GM12801 (cell line): Measurements from ENCODE around the gene PFDN2.

Experiments
- TF ChIP-seq, protein P1 (sequence below): IDR thresholded peaks from one replicate; pipeline ENCODE4 v1.5.1; 2011; ENCODE audit warnings: control low read depth; ENCODE audit not compliant: insufficient read length; ENCODE audit errors: extremely low read depth

The PFDN2 gene

DNA sequence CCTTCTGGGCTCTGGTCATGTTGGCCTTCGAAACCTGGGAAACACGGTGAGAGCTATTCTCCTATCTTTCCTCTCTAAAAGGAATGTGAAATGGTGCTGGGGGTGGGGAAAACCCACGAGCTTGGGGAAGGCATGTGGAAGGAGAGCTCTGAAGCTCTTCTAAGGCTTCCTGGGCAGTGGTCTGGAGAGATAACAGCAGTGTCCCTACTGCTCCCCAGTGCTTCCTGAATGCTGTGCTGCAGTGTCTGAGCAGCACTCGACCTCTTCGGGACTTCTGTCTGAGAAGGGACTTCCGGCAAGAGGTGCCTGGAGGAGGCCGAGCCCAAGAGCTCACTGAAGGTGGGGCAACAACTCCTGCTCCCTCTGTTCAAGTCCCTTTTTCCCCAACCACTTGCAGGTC lies 44.2 kb upstream of the PFDN2 start:
- TF ChIP-seq, protein P1, sequence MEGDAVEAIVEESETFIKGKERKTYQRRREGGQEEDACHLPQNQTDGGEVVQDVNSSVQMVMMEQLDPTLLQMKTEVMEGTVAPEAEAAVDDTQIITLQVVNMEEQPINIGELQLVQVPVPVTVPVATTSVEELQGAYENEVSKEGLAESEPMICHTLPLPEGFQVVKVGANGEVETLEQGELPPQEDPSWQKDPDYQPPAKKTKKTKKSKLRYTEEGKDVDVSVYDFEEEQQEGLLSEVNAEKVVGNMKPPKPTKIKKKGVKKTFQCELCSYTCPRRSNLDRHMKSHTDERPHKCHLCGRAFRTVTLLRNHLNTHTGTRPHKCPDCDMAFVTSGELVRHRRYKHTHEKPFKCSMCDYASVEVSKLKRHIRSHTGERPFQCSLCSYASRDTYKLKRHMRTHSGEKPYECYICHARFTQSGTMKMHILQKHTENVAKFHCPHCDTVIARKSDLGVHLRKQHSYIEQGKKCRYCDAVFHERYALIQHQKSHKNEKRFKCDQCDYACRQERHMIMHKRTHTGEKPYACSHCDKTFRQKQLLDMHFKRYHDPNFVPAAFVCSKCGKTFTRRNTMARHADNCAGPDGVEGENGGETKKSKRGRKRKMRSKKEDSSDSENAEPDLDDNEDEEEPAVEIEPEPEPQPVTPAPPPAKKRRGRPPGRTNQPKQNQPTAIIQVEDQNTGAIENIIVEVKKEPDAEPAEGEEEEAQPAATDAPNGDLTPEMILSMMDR: no peak

DNA sequence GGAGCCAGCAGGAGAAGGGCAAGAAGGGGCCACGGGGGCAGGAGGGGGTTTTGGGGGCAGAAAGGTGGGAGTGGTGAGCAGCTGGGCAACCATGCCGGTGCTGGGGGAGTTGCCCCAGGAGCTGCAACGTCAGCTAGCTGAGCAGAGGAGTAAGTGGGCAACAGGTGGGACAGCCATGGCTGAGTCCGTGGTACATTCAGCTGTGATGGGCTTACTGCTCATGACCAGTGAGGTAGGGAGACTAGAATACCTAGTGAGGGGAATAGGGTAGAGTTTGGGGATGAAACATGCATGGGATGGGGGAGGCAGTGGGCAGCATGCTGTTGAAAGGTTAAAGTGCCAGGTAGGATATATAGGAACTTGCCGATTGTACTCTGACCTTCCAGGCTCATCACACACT lies 43.8 kb upstream of the PFDN2 start:
- TF ChIP-seq, protein P1: no peak

GRCh38 chr1:161160671-161161145 lies 42.9 kb upstream of the PFDN2 start:
- TF ChIP-seq, protein P1: no peak

- TF ChIP-seq, protein P1: no peak
These were observed 42.0 kb upstream of the PFDN2 start for GRCh38 chr1:161159913-161160243.

DNA sequence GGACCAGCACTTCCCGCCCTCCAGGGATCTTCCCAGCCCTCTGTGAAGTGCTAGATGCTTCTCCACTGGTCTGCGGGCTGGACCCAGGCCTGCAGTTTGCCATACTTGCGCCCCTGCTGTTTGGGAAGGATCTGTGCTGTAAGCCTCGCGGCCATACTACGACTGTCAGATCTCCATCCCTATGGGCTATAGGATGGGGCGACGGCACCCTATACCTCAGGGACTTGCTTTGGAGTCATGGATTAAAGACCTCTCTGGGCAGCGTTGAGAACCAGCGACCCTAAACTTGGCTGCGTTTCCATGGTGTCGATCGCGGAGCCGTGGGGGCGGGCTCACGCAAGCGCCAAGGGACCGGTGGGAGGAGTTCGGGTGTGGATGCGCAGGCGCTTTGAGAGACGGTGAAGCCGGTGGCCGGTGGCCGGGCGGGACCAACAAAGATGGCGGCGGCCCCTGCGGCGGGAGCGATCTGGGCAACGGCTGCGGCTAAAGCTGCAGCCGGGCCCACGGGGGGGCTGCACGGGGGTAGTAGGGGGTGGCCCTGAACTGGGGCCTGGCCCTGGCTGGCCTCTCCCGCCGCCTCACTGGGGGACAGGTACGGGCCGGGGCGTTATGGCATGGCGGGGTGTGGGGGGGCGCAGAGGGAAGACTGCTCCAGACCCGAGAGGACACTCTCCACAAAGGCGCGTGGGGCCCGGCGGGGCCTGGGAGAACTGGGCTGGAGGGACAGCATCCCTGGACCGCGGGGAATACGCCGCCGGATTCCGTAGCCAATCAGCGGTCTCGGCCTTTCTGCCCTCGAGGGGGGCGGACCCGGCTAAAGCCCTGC lies 41.5 kb upstream of the PFDN2 start, which contains the start of gene USP21:
USP21 (plus strand) TSS at position 414 of the 826 bp plus-strand sequence. CDS start 1,141 bp downstream, outside the sequence.
- TF ChIP-seq, protein P1: no peak

DNA sequence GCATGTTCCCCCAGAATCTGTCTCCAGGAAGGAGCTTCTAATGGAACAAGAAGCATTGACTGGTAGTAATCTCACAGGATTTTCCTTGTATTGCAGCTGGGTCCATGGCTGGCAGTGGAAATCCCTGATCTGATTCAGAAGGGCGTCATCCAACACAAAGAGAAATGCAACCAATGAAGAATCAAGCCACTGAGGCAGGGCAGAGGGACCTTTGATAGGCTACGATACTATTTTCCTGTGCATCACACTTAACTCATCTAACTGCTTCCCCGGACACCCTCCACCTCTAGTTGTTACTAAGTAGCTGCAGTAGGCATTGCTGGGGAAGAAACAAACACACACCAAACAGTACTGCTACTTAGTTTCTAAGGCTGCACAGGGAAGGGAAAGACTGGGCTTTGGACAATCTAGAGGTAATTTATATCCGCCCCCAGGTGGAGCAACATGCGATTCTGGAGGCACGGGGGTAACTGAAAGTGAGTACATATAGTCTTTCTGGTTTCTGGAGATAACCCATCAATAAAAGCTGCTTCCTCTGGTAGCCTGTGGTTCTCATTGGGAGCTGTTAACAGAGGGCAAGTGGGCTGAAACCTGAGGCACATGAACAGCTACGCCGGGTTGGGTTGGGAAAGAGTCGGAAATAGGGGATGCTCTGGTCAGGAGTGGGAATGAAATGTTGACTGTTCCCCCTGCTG lies 40.6 kb upstream of the PFDN2 start:
- TF ChIP-seq, protein P1: no peak

- TF ChIP-seq, protein P1: no peak
These were observed 40.0 kb upstream of the PFDN2 start for GRCh38 chr1:161157867-161158266.
